ENCODE data around the gene OLA1. TPM values are rescaled to one million over a fixed set of nuclear protein-coding genes. Genes with fewer than 3 reads are reported as not detected.
A peak's percentile ranks its signal among the peaks of the same experiment; 100 is the strongest.

Gene OLA1
- total RNA-seq, 1 donor from 2014 or later, result 85.6 TPM

DNA sequence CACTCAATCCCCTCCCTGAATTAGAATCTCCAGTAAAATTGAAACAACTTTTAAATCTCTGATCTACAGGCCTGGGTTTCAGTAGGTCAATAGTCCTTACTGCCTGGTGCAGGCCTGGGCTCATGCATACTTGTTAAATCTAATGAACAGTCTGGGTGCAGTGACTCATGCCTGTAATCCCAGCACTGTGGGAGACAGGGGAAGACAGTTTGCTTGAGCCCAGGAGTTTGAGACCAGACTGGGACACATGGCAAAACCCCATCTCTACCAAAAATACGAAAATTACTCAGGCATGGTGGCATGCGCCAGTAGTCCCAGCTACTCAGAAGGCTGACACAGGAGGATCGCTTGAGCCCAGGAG is 188.5 kb downstream of the OLA1 start:
- no peak for DNase-seq

DNA sequence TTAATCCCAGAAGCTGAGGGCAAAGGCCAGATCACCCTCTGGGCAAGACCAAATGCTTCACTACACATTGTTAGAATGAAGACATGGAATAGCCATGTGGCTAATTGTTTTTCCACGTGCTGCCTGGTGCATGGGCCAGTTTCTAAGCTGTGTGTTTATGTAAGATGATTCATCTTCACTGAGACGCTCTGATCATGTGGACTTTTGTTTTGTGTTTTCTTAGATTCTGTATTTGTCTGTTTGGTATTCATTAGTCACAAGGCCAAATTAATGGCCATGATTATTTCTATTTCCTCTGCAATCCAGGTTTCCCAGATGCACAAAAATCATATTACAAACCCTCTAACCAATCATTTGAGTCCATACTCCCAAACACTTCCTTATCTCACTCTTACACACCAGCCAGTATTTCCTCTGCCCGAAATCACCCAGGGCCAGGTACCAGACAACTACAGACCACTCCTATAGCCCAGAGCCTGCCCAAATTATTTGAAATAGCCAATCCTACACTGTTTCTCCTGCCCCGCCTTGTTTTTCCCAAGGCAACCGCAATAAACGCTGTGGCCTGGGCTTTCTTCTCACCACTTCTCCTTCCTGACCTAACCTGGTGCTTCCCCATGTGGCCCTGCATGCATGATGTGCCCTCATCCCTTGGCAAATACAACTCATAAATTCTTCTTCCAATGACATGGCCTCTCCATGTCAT is 189.0 kb downstream of the OLA1 start:
- DNase-seq, result peak; percentile 95

DNA sequence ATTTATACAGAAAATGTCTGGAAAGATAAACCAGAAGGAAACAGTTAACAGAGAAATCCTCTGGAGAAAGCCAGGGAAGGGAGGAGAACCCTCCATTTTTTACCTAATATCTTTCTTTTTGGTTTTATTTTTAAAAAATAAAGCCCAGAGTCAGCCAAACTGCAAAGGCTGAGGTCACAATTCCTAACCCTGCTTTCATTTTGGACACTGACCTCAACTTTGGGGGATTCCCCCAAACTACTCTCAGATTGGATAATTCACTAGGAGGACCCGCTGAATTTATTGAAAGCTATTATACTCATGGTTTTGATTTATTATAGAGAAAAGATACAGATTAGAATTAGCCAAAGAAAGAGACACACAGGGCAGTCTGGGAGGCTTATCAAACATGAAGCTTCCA is 189.9 kb downstream of the OLA1 start:
- no peak for DNase-seq

DNA sequence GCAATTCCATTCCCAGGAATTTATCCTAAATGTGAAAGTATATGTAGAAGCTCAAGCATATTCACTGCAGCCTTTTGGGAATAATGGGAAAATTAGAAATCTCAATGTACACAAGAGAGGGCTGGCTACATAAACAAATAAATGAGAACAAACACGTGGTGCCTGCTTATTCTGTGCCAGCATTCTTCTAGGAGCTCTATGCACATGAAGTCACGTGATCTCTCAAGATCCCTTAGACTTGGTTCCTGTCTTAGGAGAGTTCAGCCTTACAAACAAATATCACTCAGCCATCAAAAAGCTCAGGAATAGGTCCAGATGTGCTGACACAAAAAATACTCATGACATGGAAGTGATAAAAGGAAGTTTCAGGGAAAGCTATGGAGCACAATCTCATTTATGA is 190.3 kb downstream of the OLA1 start:
- peak; percentile 14 for DNase-seq

DNA sequence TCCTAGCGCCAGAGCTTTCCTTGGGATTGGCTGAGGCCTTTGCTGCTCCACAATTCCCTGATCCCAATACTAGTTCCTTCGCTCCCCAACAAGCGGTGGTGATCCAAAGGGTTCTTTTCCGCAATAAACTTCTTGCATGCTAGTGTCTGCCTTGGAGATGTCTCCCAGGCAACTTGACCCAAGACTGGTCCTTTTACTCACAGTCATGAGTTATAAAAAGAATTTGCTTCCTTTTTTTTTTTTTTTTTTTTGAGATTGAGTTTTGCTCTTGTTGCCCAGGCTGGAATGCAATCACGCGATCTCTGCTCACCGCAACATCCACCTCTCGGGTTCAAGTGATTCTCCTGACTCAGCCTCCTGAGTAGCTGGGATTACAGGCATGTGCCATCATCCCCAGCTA is 193.4 kb downstream of the OLA1 start:
- DNase-seq, result no peak

DNA sequence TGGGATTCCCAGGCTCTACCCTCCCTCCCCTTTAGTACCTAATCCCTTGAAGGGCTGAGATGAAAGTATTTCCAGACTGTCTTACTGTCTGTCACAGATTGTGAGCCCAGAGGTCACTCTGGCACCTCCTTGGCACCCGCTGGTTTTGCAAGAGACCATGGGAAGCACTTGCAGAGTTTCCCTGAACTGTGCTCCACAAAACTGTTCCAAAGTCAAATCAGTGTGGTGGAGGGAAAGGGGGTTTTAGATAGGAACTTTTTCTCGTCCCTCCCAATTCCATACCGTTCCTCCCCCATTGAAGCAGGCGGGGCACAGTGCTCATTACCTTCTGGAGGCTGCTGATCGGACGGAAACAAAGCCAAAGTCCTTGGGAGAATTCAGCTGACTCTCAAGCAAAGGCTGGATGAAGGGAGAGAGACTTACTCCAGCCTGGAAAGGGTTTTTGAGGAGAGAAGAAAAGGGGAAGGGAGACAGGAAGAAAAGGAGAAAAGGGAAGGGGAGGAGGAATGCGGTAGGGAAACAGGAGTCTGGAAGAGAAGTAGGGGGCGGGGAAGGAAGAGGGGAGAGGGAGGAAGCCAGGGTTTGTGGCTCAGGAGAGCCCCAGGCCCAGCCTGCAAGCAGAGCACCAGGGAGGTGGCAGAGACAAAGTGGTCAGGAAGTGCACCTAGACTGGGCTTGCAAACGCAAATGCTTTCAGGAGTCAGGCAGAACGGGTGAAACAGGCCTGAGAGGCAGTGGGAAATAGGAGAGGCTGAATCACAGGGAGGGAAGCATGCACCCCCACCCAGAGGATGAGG is 194.8 kb downstream of the OLA1 start:
- DNase-seq, result no peak

DNA sequence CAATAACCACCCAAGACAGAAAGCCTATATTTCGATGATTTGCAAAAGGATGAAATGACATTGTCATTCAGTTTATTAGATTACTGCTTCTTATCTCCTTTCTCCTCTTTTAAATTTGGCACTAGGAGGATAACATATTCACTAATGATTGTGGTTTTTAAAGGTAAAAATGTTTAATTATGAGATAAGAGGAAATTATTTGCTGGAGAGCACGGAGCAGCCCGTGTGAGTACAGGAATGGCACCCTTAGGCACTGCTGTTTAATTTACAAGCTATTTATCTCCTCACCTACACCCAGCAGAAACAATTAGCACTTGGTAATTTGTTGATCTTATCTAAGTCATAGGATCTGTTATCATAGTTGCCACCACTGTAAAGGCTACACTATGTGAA is 195.8 kb downstream of the OLA1 start:
- DNase-seq, result no peak

DNA sequence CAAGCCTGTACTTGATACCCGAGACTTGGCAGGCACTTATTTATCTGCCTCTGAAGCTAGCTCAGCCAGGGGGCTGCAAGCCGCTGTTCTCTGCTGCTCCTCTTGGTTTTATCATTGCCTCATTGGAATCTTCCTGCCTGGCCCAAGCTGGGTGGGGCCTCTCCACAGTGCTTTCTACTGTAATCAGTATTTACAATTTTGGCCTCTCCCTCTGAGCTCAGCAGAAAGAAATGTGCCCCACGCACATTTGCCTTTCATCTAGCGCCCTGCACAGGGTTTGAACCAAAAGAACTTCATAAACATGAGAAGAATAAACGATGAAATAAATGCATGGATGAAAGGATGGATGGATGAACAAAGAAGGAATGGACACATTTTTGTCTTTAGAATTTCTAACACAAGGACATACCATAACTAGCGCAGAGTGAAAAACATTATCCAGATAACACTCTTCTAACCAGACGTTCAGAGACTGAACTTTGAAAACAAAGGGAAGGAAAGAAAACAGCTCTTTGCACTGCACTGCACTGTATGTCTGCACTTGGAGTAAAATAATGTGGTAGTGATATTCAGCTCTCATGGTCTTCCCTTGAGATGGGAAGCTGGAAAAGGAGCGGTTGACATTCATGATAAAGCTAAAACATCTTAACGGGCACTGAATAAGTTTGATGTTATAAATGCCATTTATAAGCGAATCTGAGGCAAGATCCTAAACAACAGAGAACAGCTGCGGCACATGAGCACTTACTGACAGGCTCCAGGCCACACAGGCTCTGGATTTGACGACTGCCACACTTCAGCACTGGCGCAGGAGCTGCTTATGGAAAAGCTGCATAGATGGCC is 196.4 kb downstream of the OLA1 start:
- no peak for DNase-seq

DNA sequence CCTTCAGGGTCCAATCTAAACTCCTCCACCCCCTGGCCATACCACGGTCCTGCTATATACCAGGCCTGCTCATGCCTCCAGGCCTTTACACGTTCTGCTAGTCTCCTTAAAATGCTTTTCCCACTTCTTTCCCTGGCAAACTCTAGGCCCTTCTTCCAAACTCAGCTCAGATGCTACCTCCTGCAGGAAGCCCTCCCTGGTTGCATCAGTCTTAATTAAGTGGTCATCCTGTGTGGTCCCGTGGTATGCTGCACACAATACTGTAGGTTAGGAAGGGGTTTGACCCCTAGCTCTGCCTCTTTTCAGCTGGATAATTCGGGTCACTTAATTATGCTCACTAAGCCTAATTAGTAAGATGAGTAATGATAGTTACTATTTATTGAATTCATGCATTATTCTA is 197.3 kb downstream of the OLA1 start:
- DNase-seq, result no peak

DNA sequence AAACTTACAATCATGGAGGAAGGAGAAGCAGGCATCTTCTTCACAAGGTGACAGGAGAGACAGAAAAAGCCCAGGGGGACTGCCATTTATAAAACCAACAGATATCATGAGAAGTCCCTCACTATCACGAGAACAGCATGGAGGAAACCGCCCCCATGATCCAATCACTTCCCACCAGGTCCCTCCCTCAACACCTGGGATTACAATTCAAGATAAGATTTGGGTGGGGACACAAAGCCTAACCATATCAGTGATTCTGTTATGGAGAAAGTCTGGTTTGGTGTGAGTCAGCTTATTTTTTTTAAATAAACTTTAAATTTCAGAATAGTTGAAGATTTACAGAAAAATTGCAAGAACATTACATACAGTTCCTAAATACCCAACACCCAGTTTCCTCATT is 198.4 kb downstream of the OLA1 start:
- no peak for DNase-seq

DNA sequence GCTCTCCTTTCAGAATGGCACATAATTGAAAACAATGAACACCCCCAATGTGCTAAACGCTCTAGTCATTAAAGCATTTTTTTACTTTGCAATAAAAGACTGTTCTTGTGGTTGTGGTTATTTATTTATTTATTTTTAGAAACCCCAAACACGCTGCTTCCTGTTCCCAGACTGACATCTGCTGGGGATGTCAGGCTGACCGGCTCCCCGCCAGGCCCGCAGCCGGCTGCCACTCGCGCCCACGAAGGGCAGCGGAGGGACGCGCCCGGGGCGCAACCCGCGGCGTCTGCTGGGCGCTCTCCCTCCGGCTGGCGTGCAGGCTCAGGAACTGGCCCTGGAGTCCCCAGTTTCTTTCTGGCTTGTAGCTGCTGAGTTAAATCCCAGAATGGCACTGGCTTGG is 200.1 kb downstream of the OLA1 start:
- no peak for DNase-seq

DNA sequence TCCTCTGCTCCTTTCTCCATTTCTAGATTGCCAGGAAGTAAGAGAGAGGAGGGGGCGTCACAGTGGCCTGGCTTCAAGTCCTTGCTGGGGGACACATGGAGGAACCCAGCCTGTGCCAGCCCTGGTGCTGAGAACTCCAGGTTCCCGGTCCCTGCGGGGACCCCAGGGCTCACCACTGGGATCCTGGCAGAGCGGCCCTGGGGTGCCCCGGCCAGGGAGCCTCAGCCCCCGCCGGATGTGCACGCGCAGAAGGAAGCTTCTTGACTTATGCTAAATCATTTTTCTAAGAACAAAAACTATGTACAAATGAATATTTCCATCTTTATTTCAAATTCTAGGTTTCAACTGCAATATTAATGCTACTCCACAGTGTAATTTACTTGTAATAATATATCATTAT is 200.6 kb downstream of the OLA1 start:
- DNase-seq, result no peak

DNA sequence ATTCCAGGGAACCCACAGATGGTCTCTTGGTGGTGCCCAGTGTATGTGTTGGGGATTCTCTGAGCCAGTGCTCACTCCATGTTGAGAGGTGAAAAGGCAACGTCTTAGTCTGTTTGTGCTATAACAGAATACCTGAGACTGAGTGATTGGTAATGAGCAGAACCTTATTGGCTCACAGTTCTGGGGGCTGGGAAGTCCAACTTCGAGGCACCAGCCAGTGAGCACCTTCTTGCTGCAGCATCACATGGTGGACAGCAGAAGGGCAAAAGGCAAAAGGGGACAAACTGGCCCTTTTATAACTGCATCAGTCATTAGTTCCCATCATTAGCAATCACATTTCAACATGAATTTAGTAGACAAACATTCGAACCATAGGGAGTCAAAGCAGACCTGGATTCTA is 202.2 kb downstream of the OLA1 start:
- DNase-seq, result no peak

DNA sequence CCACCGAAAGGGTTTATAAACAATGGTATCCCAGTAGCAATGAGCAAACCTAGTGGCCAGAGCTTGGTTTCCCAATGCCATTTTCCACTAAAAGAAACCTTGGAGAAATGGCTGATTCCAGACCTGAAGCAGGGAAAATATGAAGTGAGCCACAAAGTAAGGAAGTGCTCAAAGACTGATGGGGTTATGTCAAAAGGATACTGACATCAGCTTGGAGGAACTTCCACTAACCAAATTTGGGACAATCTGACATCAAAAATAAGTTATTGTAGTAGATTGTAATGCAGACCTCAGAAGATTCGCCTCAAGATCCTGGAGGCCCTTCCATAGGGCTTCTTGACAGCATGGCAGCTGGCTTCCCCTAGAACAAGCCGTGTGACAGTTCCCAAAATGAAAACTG is 203.8 kb downstream of the OLA1 start:
- DNase-seq, result no peak

DNA sequence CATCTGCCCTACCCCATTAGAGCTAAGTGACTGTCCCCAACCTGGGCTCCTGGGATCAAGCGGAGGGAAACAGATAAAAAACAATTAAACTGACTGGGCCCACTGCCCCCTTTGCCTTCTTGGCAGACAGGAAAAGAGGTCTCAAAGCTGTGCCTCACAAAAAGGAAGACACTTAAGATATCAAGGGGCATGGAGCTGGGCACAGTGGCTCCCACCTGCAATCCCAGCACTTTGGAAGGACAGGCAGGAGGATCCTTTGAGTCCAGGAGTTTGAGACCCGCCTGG is 208.0 kb downstream of the OLA1 start:
- DNase-seq, result no peak

DNA sequence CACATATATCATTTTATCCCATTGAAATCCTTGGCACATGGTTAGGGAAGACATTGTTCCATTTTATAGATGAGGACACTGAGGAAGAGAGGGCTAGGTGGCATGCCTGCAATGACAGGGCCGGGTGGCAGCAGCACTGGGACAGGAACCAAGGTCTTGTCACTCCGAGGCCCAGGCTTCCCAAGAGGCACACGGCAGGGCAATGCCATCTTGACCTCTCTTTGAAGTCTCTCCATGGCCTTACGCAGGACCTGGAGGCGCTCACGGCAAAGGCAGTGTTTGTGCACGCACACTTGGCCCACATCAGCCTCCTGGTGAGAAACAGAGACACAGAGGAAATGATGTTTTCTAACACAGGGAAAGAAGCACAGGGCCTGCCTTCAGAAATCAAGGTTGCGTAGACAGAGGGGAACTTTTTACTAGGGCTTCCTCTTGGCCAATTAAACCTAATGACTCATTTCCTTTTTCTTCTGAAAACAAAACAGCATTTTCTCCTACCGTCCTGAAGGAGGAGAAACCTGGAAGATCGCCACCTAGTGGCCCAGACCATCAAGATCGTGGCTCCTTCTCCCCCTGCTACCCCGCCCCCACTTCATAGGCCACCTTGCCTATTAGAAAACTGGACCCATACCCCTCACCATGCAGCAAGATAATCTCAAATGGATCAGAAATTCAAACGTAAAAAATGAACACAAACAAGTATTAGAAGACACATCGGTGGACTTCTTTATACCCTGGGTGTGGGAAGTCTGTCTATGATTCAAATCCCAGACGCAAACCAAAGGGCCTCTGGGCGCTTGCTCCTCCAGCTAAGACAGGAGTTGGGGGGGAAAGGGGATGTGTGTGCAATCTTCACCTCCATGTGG is 208.5 kb downstream of the OLA1 start:
- peak; percentile 98 for DNase-seq

DNA sequence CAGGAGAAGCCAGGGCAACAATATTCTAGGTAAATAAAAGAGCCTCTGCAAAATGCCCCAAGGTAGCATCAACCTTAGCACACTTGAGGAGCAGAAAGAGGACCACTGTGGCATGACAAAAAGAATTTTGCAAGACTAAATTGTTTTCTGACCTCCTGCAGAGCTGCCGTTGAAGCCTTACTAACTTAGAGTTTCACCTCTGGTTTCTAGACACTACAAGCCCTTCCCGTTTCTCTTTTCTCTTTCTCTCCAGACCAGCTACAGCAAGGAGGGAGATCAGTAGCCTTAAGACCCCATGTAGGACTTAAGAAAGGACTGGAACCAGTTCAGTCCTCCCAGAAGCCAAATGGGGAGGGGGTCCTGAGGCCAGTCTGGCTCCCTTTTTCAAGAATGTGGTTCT is 209.9 kb downstream of the OLA1 start:
- no peak for DNase-seq

DNA sequence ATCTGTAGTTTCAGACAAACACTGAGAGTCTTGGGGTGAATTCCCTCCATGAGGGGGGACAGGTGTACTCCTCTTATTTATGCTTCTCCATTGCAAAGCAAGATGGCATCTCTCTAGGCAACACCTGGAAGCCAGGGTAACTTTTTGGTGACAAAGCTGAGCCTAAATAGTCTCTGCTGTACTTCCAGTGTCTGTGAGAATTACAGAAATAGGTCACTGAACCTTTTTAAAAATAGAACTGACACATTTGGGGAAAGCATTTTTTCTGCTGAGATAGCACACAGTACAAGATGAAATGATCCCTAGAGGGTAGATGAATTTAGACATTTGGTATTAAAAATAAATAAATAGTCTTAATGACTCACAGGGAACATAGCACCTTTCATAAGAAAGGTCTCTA is 211.5 kb downstream of the OLA1 start:
- DNase-seq, result no peak

DNA sequence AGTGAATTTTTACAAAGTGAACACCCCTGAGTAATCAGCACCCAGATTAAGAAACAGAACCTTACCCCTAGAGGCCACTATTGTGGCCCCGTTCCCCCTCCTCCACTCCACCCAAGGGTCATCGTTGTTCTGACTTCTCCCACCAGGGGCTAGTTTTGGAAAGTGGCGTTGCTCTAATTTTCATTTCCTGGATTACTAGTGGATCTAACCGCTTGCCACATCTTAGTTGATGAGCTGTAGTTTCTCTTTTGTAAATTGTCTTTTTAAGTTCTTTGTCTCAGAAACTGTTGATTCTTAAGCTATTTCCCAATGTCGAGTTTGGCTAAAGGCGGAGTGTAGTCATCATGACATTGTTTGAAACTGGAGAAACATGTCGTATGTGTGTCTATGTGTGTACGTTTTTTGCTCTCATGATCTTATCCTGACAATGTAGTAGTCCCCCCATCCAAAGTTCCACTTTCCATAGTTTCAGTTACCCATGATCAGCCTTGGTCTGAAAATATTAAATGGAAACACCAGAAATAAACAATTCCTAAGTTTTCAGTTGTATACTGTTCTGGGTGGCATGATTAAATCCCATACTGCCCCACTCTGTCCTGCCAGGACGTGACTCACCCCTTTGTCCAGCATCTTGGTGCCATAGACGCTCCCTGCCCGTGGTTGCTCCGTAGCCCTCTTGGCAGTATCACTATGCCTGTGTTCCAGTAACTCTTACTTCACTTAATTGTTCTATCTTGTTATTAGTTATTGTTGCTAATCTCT is 212.2 kb downstream of the OLA1 start:
- DNase-seq, result peak; percentile 79

DNA sequence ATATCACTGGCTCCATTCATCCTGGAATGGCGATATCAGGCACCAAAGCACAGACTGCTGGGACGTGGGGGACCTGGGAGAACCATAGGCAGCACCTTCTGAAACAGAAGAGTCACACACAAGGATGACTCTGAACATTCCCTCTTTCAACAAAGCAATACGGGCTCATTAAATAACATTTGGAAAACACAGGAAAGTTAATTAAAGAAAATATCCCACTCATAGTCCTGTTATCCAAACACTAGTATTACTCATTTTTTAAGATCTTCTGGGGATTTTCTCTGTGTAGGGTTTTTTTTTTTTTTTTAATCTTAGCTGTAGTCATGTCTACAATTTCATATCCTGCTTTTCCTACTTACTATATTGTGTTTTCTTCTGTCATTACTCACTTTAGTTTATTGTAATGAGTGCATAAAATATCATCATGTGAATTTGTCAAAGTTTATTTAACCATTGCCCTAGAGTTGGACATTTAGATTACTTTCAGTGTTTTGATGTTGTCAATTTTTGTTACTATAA is 213.2 kb downstream of the OLA1 start:
- DNase-seq, result no peak

DNA sequence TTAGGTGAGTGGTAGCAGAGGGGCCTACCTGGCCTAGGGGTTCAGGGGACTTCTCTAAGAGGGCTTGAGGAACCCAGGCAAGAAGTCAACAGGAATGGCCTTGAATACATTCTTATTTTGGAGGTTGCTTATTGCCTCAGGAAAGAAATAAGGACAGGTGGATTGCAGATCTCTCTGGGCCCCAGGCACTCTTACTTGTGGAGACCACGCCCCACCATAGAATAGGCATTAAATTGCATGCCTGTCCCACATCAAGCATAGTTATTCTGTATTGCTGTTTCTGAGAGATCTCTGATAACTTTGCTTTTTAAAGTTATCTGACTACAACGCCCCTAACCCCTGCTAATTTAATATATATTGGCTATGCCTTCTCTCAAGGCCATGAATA is 215.2 kb downstream of the OLA1 start:
- DNase-seq, result no peak

DNA sequence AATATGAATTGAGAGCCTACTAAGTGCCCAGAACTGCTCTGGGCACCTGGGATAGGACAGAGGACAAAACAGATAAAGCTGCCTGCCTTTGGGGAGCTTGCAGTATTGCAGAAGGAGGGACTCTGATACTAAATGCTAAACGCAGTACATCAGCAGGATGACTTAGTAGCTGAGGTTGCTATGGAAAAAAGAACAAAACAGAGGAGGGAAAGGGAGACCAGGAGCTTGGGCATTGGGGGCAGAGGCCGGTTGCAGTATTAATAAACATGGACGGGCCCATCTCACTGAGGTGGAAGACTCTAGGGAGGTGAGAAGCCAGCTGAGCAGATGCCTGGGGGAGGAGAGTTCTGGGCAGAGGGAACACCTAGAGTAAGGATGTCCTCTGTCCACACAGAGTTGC is 217.1 kb downstream of the OLA1 start:
- DNase-seq, result no peak

All from dermis blood vessel endothelial cell (primary cell).